GM18499 (cell line): ENCODE results near the gene NR5A2.
A peak's percentile ranks its signal among the peaks of the same experiment; 100 is the strongest.
"Not testable (repeated sequence)": the region's sequence is repeated elsewhere in the genome, so short reads cannot be mapped to it uniquely, and the experiment has no call there.

Experiments
- ATAC-seq: cut with Tn5 transposase; IDR thresholded peaks from one replicate; pipeline ENCODE4 v1.9.1; 2021; ENCODE audit warnings: moderate number of reproducible peaks; ENCODE audit not compliant: insufficient read depth, unreplicated experiment

The NR5A2 gene

DNA sequence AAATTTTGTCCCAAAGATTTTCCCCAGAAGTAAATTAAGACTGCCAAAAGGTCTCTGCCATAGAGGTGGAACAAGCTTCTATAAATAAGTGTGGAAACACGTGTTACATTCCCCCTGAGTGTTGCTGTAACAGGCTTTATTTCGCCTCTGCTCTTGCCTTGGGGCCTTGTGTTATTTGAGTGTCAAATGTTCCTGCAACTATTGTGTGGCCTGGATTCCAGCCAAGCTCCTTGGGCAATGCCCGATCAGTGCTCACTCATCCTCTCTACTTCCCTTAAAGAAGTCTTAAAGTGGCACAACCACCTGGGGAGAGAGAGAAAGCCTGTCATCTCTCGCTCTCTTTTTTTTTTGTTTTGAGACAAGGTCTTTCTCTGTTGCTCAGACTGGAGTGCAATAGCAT lies 156.7 kb downstream of the NR5A2 start:
- no peak for ATAC-seq

DNA sequence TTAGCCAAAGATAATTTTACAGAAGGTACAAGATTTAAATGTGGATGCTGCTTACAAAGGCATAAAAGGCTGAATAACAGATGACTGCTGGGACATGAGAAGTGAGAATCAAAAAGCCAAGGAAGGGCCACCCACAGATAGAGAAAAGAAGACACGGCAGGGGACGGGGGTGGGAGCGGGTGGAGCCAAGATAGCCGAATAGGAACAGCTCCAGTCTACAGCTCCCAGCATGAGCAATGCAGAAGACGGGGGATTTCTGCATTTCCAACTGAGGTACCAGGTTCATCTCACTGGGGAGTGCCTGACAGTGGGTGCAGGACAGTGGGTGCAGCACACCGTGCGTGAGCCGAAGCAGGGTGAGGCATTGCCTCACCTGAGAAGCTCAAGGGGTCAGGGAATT lies 157.7 kb downstream of the NR5A2 start:
- ATAC-seq, result not testable (repeated sequence)

DNA sequence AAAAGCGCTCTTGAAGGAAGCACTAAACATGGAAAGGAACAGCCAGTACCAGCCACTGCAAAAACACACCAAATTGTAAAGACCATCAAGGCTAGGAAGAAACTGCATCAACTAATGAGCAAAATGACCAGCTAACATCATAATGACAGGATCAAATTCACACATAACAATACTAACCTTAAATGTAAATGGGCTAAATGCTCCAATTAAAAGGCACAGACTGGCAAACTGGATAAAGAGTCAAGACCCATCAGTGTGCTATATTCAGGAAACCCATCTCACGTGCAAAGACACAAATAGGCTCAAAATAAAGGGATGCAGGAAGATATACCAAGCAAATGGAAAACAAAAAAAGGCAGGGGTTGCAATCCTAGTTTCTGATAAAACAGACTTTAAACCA lies 159.8 kb downstream of the NR5A2 start:
- not testable (repeated sequence) for ATAC-seq

DNA sequence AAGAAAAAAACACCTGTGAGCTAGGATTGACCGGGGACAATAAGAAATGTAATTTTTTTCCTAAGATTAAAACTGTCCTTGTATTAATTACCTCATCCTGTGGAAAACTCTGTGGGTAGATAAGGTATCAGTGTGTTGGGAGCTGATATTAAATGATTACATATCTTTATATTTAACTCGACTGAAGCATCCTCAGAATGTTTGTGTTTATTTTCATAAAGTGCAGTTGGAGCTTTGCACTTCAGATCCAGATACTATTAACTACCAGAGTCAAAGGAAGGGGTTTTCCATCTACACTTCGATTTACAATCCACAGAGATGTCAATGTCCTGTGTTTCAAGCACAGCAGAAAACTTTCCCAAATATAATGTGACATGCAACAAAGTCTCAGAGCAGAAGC lies 164.5 kb downstream of the NR5A2 start:
- no peak for ATAC-seq

DNA sequence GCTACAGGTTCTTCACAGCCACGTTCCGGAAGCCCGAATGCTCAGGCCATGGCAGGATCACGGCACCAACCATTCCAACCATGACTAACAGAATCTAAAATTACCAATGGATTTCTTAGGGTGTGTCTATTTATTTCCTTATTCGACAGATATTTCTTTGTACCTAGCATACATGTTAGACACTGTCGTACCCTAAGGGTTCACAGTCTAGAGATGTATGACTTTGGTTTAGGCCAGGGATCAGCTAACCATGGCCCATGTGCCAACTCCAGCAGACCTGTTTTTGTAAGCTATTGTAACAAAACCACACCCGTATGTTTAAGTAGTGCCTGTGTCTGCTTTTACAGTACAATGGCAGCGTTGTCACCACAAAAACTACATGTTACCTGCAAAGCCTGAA lies 167.0 kb downstream of the NR5A2 start:
- no peak for ATAC-seq

DNA sequence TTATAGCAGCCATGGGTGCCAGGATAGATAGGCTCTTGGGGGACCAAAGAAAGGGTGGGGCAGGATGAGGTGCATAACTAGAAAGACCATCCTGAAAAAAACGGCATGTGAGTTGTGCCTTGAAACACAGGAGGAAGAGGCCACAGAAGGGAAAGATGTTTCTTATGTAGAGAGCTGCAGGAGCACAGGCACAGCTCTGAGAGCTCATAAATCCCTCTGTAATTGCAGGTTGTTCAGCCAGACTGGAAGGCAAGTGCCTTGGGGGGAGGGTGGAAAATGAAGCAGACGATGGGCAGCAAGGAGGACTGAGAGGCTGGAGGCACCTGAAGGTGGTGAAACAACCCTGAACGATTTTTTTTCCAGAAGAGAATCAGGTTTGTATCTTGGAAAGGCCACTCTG lies 170.7 kb downstream of the NR5A2 start:
- no peak for ATAC-seq

DNA sequence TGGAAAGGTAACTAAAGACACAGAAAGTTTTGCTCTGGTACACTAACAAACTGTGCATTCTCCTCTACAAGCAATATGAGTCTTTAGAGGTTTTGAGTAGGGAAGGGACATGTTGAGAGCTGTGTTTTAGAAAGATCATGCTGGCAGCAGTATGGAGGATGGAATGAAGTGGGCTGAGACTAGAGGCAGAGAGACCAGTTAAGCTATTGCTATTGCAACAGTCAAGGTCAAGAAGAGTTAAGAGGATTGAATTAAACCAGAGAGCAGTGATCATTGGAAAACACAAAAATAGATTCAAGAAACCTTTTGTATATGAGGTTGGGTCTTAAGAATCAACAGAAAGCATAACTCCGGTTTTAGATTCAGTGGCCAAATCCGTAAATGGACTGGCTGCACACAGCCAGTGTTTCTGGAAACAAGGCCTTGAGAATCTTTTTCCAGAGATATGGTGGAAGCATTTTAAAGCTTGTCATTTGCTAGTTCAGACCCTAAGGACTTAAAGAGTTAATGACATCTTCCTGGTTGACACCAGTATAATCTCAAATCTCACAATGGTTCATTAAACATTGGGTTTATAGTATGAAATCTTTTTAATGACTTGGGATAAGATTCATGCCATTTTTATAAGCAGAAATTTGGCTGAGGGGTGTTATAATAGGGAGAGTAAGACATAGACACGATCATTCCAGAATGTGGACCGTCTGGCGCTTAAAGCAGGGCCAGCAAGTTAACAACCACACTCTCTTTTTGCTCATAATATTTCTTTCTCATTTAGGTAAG lies 177.9 kb downstream of the NR5A2 start:
- ATAC-seq, result no peak

DNA sequence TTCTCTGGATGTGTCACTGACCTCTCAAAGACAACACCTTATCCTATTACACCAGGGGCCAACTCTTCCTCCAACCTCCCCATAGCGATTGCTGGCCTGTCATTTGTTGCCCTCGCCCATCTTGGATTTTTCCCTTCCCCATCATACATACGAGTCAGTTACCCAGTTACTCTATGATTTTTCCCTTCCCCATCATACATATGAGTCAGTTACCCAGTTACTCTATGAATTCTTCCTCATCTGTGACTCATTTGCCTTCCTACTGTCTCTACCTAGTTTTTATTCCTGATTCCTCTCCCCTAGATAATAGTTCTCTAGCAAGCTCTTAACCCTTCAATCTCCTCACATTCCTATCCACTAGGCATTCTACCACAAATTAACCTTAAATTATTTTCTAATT lies 178.8 kb downstream of the NR5A2 start:
- ATAC-seq, result no peak

DNA sequence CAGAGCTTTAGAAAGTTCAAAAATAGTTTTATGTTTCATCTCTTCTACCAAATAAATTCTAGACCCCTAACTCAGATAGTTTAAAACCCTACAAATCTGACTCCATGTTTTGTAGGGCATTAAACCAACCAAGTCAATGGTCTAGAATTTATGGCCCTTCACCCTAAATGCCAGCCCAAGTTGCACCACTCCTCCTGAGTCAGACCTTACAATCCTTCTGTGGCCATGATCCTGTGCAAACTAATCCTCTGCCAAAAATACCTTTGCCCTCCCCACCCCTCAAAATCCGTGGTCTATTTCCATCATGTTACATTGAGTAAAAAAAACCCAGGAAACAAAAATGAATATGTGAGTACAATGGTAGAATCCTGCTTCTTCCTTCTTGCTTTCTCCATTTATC lies 179.3 kb downstream of the NR5A2 start:
- ATAC-seq, result no peak

DNA sequence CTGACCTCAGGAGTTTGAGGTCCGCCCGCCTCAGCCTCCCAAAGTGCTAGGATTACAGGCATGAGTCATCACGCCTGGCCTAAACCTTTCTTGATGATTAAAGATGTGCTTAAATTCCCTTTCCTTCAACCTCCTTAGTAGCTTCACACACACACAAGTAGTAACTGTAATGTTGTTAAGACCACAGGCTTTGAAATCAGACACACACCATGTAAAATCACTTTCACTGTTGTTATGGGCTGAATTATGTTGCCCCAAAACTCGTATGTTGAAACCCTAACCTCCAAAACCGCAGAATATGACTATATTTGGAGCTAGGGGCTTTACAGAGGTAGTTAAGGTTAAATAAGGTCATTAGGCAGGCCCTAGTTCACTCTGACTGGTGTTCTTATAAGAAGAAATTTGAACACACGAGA lies 180.2 kb downstream of the NR5A2 start:
- peak; percentile 84 for ATAC-seq

DNA sequence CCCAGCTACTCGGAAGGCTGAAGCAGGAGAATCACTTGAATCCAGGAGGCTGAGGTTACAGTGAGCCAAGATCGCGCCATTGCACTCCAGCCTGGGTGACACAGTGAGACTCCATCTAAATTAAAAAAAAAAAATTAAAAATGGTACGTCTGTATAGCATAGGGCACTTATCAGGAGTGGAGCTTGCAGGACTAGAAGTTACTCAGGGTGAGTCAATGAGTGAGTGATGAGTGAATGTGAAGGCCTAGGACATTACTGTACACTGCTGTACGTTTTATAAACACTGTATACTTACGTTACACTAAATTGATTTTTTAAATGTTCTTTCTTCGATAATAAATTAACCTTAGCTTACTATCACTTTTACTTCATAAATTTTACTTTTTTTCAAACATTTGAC lies 183.6 kb downstream of the NR5A2 start:
- no peak for ATAC-seq

DNA sequence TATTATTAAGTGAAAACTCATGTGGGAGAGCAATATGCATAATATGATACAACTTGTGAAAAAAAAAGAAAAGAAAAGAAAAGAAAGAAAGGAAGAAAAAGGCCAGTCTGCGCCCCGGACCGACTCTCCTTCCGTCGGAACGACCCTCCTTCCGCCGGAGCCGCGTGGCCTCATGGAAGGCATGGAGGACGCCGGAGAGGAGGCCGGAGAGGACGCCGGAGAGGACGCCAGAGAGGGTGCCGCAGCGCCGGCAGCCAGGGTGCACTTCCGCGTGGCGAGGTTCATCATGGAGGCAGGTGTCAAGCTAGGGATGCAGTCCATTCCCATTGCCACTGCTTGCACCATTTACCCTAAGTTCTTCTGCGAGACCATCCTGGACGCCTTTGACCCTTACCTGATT lies 185.9 kb downstream of the NR5A2 start:
- no peak for ATAC-seq

DNA sequence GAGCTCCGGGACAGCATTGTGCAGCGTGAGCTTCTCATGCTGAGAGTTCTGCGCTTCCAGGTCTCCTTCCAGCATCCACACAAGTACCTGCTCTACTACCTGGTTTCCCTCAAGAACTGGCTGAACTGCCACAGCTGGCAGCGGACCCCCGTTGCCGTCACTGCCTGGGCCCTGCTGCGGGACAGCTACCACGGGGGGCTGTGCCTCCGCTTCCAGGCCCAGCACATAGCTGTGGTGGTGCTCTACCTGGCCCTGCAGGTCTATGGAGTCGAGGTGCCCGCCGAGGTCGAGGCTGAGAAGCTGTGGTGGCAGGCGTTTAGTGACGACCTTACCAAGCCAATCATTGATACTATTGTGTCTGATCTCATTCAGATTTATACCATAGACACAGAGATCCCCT lies 186.4 kb downstream of the NR5A2 start:
- ATAC-seq, result no peak

DNA sequence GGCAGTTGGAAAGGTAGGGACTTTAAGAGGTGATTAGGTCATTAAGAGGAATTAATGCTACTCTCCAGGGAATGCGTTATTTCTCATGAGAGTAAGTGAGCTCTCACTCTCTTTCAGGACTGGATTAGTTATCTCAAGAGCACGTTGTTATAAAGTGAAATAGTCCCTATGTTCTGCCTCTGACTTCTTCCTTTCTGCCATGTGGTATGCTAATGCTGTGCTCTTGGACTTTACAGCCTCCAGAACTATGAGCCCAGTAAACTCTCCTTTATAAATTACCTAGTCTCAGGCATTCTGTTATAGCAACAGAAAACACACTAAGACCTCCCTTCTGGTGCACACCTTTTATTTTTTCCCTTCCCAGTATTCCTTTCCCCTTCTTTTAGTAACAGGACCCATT lies 187.8 kb downstream of the NR5A2 start:
- ATAC-seq, result no peak

DNA sequence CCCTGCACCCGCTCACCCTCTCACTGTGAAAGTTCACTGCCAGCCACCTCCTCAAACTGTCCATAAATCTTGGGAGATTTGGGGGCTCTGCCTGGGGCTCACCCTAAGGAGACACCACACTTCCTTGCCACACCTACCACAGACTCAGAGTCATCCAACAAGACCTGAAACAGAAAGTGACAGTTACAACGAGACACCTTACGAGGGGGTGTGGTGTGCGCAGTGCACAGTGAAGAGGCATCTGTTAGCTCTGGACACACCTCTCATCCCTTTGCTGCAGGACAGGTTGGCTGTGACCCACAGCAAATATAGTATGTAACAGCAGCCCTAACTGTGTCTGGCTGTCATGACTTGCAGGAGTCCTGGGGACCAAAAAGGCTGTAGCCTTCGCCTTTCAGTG lies 190.2 kb downstream of the NR5A2 start:
- no peak for ATAC-seq

DNA sequence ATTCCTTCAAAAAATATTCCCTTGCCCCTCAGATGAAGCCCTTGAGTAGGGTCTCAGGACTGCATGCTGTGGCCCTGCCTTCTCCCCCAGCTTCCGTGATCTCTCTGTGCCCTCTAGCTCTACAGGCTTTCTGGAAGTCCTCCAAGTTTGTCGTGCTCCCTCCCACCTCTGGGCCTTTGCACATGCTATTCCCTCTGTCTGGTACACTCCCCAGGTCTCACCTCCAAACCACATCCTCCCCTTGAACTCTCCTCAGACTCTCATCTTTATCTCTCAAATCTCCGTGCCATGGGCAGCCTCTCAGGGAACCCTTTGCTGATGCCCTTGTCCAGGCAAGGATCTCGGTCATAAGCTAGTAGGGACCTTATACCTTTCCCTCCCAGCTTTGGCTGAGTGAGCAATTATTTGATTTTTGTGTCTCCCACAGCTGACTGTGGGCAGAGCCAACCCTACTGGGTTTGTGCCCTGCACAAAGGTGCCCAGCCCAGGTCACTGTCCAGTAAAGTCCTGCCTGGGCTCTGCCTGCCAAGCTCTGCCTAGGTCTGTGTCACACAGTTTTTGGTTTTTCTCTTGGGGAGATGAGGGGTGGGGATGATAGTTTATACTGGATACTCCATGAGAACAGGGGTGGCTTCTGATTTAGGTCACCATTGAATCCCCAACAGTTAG lies 194.2 kb downstream of the NR5A2 start:
- ATAC-seq, result no peak

DNA sequence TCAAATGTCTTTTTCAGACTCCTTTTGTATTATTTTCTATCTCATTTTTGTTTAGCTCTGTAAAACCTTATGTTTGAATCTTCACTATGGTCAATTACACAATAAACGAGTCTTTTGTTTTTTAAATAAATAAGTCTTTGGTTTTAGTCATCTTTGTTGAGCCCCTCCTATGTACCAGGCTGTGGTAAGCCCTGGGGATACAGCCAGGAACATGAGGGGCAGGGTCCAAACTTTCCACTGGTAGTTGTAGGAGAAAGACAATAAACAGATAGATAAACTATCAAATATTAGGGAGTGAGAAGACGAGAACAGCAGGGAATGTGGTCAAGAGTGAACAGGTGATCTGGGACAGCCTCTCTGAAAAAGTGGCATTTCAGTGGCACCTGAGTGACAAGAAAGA lies 195.7 kb downstream of the NR5A2 start:
- ATAC-seq, result no peak

DNA sequence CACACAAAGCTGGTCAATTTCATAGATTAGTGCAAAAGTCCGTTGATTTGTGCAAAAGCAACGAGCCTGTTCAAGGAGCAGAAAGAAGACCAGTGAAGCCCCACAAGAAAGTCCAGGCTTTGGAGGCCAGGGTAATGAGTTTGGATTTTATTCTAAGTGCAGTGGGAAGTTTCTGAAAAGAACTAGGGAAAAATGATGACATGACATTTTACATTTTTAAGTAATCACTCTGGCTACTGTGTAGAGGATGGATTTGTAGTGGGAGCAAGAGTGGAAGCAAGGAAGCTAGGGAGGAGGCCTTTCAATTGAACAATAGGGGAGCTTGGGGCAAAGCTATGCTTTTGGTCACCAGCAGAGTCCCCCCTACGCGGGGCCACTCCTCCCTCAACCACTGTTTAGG lies 196.1 kb downstream of the NR5A2 start:
- no peak for ATAC-seq

DNA sequence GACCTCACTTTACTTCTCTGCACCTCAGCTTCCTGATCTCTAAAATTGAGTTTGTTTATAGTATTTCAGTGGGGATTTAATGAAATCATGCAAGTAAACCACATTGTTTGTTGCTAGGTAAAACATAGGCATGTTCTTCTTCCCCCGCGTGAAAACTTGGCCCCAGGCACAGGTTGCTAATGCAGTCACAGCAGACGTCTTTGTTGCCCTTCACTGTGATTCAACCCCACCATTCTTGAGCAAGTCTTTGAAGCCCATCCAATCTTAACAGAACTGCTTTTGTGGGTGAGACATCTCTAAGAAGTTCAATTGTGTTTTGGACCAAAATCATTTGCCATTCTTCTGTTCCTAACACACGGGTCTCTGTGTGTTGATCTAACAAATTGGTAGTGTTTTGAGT lies 196.8 kb downstream of the NR5A2 start:
- no peak for ATAC-seq

DNA sequence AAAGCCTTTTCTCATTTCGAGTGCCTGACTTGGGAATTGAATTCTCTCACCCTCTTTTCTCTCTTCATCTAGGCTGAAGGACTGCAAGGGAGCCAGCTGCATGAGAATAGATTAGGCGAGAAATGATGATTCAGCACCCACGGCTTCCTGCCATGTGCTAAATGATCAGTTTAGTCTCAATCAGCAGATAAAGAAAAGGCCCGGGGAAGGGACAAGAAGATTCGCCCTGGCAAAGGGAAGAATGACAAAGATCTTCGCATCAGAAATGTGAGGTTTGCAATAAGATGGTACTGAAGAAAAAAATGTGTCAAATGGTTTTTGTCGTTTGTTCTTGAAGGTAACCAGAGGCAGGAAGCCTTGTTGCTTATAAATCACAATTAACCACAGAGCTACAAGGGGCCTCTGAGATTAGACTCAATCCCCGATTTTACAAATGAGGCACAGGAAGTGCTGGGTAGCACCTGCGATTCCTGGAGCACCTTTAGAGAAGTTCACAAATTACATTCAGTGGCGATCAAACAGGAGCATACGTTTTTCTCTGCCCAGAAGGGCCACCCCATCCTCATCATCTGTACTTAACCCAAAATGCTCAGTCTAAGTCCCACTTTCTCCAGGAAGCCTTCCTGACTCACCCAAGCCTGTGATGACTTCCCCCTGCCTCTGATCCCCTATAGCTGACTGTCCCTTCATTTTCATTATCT lies 198.9 kb downstream of the NR5A2 start:
- ATAC-seq, result no peak

DNA sequence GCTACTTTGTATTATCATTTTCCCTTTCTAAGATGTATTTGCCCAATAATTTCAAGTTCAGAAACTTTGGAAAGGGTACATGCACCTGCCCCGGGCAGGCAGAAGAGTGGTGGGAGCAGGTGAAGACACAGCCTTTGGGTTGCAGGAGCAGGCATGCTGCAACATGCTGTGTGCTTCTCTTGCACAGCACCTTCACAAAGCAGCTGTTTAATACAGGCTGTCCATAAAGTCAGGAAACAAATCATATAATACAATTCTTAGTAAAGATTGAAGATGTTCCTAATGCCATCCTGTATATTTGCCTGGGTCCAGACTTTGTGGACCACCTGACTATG lies 199.4 kb downstream of the NR5A2 start:
- no peak for ATAC-seq
